WTC11 (cell line): ENCODE data around the gene NFATC1. TPM values are rescaled to one million over a fixed set of nuclear protein-coding genes. Genes with fewer than 3 reads are reported as not detected.

Experiments
- ATAC-seq: fragments of 200-7000 bp; cut with Tn5 transposase; 2 replicates; pipeline ENCODE4 v1.10.0; 2021; ENCODE audit warnings: mild to moderate bottlenecking, moderate library complexity
- CTCF ChIA-PET: fragments of 300-600 bp; sonication (Branson Sonifier 250); formaldehyde crosslinking; loops from one replicate; lab custom pipeline; 2021; ENCODE audit warnings: antibody characterized with exemption; lab: Charles Lee
- POLR2A ChIA-PET: fragments of 350-600 bp; sonication (Branson Sonifier 250); formaldehyde crosslinking; loops from one replicate; lab custom pipeline; 2021; ENCODE audit warnings: antibody characterized with exemption; lab: Charles Lee
- DNase-seq: peaks from one replicate; pipeline ENCODE4 v3.0.0; 2021; ENCODE audit warnings: low spot score
- H3K27ac Mint-ChIP-seq: 2 replicates; pipeline ENCODE4 v1.8.0; 2021; ENCODE audit warnings: mixed read lengths
- H3K27me3 Mint-ChIP-seq: 2 replicates; pipeline ENCODE4 v1.8.0; 2021; ENCODE audit warnings: low read depth, mild to moderate bottlenecking, moderate library complexity, mixed read lengths
- H3K36me3 Mint-ChIP-seq: 2 replicates; pipeline ENCODE4 v1.8.0; 2021; ENCODE audit warnings: mixed read lengths
- H3K4me1 Mint-ChIP-seq: 2 replicates; pipeline ENCODE4 v1.8.0; 2022; ENCODE audit warnings: mixed read lengths
- H3K4me3 Mint-ChIP-seq: 2 replicates; pipeline ENCODE4 v1.8.0; 2021; ENCODE audit warnings: mild to moderate bottlenecking, moderate library complexity, mixed read lengths
- H3K9me3 Mint-ChIP-seq: 2 replicates; pipeline ENCODE4 v1.8.0; 2021; ENCODE audit warnings: mixed read lengths
- CBFB ChIP-seq: sonication (generic); formaldehyde crosslinking; IDR thresholded peaks from 2 replicates; pipeline ENCODE4 v1.8.1; 2022; ENCODE audit warnings: mild to moderate bottlenecking, low read depth, missing genetic modification reagents
- EMX1 ChIP-seq: fragments of 250-450 bp; sonication (Bioruptor Pico); IDR thresholded peaks from 2 replicates; pipeline ENCODE4 v1.8.0; 2021; ENCODE audit warnings: mild to moderate bottlenecking
- FOXP4 ChIP-seq: sonication (generic); formaldehyde crosslinking; IDR thresholded peaks from 2 replicates; pipeline ENCODE4 v1.8.0; 2022; ENCODE audit warnings: mild to moderate bottlenecking, missing genetic modification reagents
- JUN ChIP-seq: sonication (generic); formaldehyde crosslinking; IDR thresholded peaks from 2 replicates; pipeline ENCODE4 v1.8.0; 2023; ENCODE audit warnings: mild to moderate bottlenecking, missing genetic modification reagents
- PREB ChIP-seq: sonication (generic); formaldehyde crosslinking; IDR thresholded peaks from 2 replicates; pipeline ENCODE4 v1.8.1; 2022; ENCODE audit warnings: mild to moderate bottlenecking, missing genetic modification reagents, moderate library complexity, borderline replicate concordance
- PRRX2 ChIP-seq: fragments of 250-450 bp; sonication (Bioruptor Pico); IDR thresholded peaks from 2 replicates; pipeline ENCODE4 v1.8.0; 2021; ENCODE audit warnings: mild to moderate bottlenecking
- RELA ChIP-seq: sonication (generic); formaldehyde crosslinking; IDR thresholded peaks from 2 replicates; pipeline ENCODE4 v1.8.1; 2022; ENCODE audit warnings: missing genetic modification reagents, mild to moderate bottlenecking, borderline replicate concordance
- USF1 ChIP-seq: sonication (generic); formaldehyde crosslinking; IDR thresholded peaks from 2 replicates; pipeline ENCODE4 v1.8.0; 2022; ENCODE audit warnings: mild to moderate bottlenecking, missing genetic modification reagents
- ZNF121 ChIP-seq: sonication (generic); formaldehyde crosslinking; IDR thresholded peaks from 2 replicates; pipeline ENCODE4 v1.8.0; 2023; ENCODE audit warnings: missing genetic modification reagents
- ZNF138 ChIP-seq: sonication (generic); formaldehyde crosslinking; conservative IDR thresholded peaks from 2 replicates; pipeline ENCODE4 v1.8.1; 2022; ENCODE audit warnings: mild to moderate bottlenecking, moderate library complexity, missing genetic modification reagents
- ZNF232 ChIP-seq: sonication (generic); formaldehyde crosslinking; IDR thresholded peaks from 2 replicates; pipeline ENCODE4 v1.8.0; 2022; ENCODE audit warnings: mild to moderate bottlenecking, missing genetic modification reagents
- ZNF512 ChIP-seq: sonication (generic); formaldehyde crosslinking; IDR thresholded peaks from 2 replicates; pipeline ENCODE4 v1.8.1; 2022; ENCODE audit warnings: missing genetic modification reagents, borderline replicate concordance
- ZSCAN18 ChIP-seq: fragments of 250-450 bp; sonication (Bioruptor Pico); IDR thresholded peaks from 2 replicates; pipeline ENCODE4 v2.1.2; 2022; ENCODE audit warnings: mild to moderate bottlenecking, moderate library complexity
- total RNA-seq: library from RNA; stranded (reverse); gene quantifications from 3 replicates; pipeline ENCODE4 v1.2.3, GENCODE V29; 2021
- TF ChIP-seq, protein P1 (sequence below): fragments of 250-450 bp; sonication (Bioruptor Pico); IDR thresholded peaks from 2 replicates; pipeline ENCODE4 v1.9.0; 2021; ENCODE audit warnings: mild to moderate bottlenecking, borderline replicate concordance
- TF ChIP-seq, protein P2 (sequence below): sonication (generic); formaldehyde crosslinking; IDR thresholded peaks from 2 replicates; pipeline ENCODE4 v1.8.1; 2023; ENCODE audit warnings: mild to moderate bottlenecking, missing genetic modification reagents
- TF ChIP-seq, protein P3 (sequence below): sonication (generic); formaldehyde crosslinking; conservative IDR thresholded peaks from 2 replicates; pipeline ENCODE4 v1.8.1; 2022; ENCODE audit warnings: mild to moderate bottlenecking, missing genetic modification reagents
- TF ChIP-seq, protein P4 (sequence below): sonication (generic); formaldehyde crosslinking; IDR thresholded peaks from 2 replicates; pipeline ENCODE4 v1.8.0; 2023; ENCODE audit warnings: missing genetic modification reagents, mild to moderate bottlenecking, borderline replicate concordance

The NFATC1 gene
- total RNA-seq, 1 experiment from 2014 or later = 20.2 TPM

DNA sequence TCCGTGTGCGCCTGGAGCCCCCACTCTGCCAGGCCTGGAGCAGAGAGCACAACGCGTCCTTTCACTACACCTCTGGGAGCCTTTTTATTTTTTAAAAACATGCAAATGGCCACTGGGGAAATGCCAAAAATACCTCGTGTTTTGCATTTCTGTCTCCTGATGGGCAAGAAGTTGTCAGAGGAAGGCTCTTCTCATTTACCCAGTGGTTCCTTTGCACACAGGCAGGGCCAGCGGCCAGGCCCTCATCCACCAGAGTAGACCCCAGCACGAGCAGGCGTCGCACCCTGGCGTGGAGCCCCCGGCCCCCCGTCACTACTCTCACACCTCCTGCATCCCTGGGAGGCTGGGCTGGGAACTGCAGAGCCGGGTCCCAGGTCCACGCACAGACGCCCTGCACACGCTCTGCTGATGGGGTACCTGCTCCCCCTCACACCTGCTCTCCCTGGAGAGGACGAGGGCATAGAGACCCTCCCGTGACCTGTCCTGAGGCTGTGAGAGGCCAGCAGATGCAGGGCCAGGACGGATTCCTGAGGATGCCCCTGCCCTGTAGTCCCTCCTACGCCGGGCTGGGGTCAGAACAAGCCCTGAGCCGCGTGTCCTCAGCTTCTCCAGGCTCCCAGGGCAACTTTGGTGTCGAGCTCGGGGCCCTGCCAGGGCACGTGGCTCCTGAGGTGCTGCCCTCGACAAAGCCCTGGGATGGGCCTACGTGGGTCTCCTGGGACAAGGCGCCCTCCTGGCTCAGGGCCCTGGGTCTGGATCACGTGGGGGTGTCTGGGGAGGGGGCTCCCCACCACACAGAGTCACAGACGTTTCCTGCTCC is 65.0 kb downstream of the NFATC1 start:
- H3K27ac Mint-ChIP-seq = peak overlapping the region; percentile 54; the same call in 1 of the 2 replicates
- H3K4me1 Mint-ChIP-seq = peaks cover 24% of the 10 kb centered on the region
- ATAC-seq (peak; percentile 35; the same call in 1 of the 2 replicates), DNase-seq (no peak)
- ChIA-PET CTCF (interaction anchor here (1.0 kb wide), 1 partner anchor 10 kb away, joined by 3 read pairs; no protein-coding TSS in a partner anchor), POLR2A (no interaction called here)
- H3K36me3 Mint-ChIP-seq = peaks cover 5% of the 10 kb centered on the region; the same call in 1 of the 2 replicates
- H3K4me3 Mint-ChIP-seq = no peak overlapping the region
- no peaks in the 10 kb centered on the region for H3K9me3 Mint-ChIP-seq
- H3K27me3 Mint-ChIP-seq = no peaks in the 10 kb centered on the region
- TF ChIP-seq ZNF121 (CRISPR knock-in tag) (no peak), ZNF512 (CRISPR knock-in tag) (no peak), FOXP4 (CRISPR knock-in tag) (no peak), USF1 (CRISPR knock-in tag) (no peak), RELA (no peak), PRRX2 (CRISPR knock-in tag) (no peak), JUN (CRISPR knock-in tag) (no peak), EMX1 (CRISPR knock-in tag) (no peak), PREB (CRISPR knock-in tag) (no peak), ZSCAN18 (no peak), CBFB (CRISPR knock-in tag) (no peak), ZNF138 (no peak), ZNF232 (CRISPR knock-in tag) (no peak)
- TF ChIP-seq, protein P1, sequence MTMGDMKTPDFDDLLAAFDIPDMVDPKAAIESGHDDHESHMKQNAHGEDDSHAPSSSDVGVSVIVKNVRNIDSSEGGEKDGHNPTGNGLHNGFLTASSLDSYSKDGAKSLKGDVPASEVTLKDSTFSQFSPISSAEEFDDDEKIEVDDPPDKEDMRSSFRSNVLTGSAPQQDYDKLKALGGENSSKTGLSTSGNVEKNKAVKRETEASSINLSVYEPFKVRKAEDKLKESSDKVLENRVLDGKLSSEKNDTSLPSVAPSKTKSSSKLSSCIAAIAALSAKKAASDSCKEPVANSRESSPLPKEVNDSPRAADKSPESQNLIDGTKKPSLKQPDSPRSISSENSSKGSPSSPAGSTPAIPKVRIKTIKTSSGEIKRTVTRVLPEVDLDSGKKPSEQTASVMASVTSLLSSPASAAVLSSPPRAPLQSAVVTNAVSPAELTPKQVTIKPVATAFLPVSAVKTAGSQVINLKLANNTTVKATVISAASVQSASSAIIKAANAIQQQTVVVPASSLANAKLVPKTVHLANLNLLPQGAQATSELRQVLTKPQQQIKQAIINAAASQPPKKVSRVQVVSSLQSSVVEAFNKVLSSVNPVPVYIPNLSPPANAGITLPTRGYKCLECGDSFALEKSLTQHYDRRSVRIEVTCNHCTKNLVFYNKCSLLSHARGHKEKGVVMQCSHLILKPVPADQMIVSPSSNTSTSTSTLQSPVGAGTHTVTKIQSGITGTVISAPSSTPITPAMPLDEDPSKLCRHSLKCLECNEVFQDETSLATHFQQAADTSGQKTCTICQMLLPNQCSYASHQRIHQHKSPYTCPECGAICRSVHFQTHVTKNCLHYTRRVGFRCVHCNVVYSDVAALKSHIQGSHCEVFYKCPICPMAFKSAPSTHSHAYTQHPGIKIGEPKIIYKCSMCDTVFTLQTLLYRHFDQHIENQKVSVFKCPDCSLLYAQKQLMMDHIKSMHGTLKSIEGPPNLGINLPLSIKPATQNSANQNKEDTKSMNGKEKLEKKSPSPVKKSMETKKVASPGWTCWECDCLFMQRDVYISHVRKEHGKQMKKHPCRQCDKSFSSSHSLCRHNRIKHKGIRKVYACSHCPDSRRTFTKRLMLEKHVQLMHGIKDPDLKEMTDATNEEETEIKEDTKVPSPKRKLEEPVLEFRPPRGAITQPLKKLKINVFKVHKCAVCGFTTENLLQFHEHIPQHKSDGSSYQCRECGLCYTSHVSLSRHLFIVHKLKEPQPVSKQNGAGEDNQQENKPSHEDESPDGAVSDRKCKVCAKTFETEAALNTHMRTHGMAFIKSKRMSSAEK (CRISPR knock-in tag) = no peak
- TF ChIP-seq, protein P2, sequence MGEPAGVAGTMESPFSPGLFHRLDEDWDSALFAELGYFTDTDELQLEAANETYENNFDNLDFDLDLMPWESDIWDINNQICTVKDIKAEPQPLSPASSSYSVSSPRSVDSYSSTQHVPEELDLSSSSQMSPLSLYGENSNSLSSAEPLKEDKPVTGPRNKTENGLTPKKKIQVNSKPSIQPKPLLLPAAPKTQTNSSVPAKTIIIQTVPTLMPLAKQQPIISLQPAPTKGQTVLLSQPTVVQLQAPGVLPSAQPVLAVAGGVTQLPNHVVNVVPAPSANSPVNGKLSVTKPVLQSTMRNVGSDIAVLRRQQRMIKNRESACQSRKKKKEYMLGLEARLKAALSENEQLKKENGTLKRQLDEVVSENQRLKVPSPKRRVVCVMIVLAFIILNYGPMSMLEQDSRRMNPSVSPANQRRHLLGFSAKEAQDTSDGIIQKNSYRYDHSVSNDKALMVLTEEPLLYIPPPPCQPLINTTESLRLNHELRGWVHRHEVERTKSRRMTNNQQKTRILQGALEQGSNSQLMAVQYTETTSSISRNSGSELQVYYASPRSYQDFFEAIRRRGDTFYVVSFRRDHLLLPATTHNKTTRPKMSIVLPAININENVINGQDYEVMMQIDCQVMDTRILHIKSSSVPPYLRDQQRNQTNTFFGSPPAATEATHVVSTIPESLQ (CRISPR knock-in tag) = no peak
- TF ChIP-seq, protein P3, sequence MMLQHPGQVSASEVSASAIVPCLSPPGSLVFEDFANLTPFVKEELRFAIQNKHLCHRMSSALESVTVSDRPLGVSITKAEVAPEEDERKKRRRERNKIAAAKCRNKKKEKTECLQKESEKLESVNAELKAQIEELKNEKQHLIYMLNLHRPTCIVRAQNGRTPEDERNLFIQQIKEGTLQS = no peak
- TF ChIP-seq, protein P4, sequence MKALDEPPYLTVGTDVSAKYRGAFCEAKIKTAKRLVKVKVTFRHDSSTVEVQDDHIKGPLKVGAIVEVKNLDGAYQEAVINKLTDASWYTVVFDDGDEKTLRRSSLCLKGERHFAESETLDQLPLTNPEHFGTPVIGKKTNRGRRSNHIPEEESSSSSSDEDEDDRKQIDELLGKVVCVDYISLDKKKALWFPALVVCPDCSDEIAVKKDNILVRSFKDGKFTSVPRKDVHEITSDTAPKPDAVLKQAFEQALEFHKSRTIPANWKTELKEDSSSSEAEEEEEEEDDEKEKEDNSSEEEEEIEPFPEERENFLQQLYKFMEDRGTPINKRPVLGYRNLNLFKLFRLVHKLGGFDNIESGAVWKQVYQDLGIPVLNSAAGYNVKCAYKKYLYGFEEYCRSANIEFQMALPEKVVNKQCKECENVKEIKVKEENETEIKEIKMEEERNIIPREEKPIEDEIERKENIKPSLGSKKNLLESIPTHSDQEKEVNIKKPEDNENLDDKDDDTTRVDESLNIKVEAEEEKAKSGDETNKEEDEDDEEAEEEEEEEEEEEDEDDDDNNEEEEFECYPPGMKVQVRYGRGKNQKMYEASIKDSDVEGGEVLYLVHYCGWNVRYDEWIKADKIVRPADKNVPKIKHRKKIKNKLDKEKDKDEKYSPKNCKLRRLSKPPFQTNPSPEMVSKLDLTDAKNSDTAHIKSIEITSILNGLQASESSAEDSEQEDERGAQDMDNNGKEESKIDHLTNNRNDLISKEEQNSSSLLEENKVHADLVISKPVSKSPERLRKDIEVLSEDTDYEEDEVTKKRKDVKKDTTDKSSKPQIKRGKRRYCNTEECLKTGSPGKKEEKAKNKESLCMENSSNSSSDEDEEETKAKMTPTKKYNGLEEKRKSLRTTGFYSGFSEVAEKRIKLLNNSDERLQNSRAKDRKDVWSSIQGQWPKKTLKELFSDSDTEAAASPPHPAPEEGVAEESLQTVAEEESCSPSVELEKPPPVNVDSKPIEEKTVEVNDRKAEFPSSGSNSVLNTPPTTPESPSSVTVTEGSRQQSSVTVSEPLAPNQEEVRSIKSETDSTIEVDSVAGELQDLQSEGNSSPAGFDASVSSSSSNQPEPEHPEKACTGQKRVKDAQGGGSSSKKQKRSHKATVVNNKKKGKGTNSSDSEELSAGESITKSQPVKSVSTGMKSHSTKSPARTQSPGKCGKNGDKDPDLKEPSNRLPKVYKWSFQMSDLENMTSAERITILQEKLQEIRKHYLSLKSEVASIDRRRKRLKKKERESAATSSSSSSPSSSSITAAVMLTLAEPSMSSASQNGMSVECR = no peak
